Naive thymus-derived CD4-positive, alpha-beta T cell (primary cell): ENCODE results near the gene P2RY12. TPM values are rescaled to one million over a fixed set of nuclear protein-coding genes. Genes with fewer than 3 reads are reported as not detected.

Experiments used
- ATAC-seq: fragments of 150-1000 bp; cut with Tn5 transposase; 2 replicates; pipeline ENCODE4 v1.10.0; 2021; ENCODE audit warnings: mild to moderate bottlenecking, moderate library complexity
- CTCF ChIA-PET: fragments of 350-600 bp; sonication (Branson Sonifier 250); formaldehyde crosslinking; loops from one replicate; lab custom pipeline; 2021; ENCODE audit warnings: antibody characterized with exemption; lab: Charles Lee
- POLR2A ChIA-PET: fragments of 350-600 bp; sonication (Branson Sonifier 250); formaldehyde crosslinking; loops from one replicate; lab custom pipeline; 2021; ENCODE audit warnings: antibody characterized with exemption, inconsistent platforms; lab: Charles Lee
- DNase-seq, 9 donors: peaks; one replicate each; pipeline versions ENCODE4 v3.0.0 to v3.0.0-alpha.2; 2020 to 2022; ENCODE audit warnings: mixed read lengths in 1 of 9
- H3K27ac ChIP-seq: one replicate; pipeline ENCODE4 v1.7.0; 2013; ENCODE audit warnings: mild to moderate bottlenecking, low read depth, low read length, moderate library complexity
- H3K27me3 ChIP-seq, 2 donors: one replicate each; pipeline ENCODE4 v1.7.0; 2013; ENCODE audit warnings: low read length in 2 of 2, mild to moderate bottlenecking in 2 of 2, moderate library complexity in 2 of 2; ENCODE audit not compliant: control insufficient read depth in 2 of 2, insufficient read depth in 2 of 2
- H3K36me3 ChIP-seq, 3 experiments: 1 replicate in 2 of 3; 2 replicates in 1 of 3; pipeline ENCODE4 v1.7.0; 2013; ENCODE audit warnings: low read length in 3 of 3, mild to moderate bottlenecking in 3 of 3, moderate library complexity in 1 of 3; ENCODE audit not compliant: insufficient read depth in 3 of 3, control insufficient read depth in 2 of 3
- H3K4me1 ChIP-seq, 2 donors: one replicate each; pipeline ENCODE4 v1.7.0; 2013; ENCODE audit warnings: low read length in 2 of 2, mild to moderate bottlenecking in 2 of 2, moderate library complexity in 1 of 2; ENCODE audit not compliant: control insufficient read depth in 2 of 2, insufficient read depth in 2 of 2
- H3K4me3 ChIP-seq: 2 replicates; pipeline ENCODE4 v1.7.0; 2013; ENCODE audit warnings: mild to moderate bottlenecking, low read length
- H3K9me3 ChIP-seq, 3 experiments: 1 replicate in 2 of 3; 2 replicates in 1 of 3; pipeline ENCODE4 v1.7.0; 2013; ENCODE audit warnings: low read length in 3 of 3; ENCODE audit not compliant: control insufficient read depth in 2 of 3
- H3K27ac Mint-ChIP-seq, 9 donors: one replicate each; pipeline ENCODE4 v1.8.0; 2020 to 2022; ENCODE audit warnings: mixed read lengths in 9 of 9, mild to moderate bottlenecking in 8 of 9, moderate library complexity in 5 of 9, inconsistent platforms in 2 of 9
- H3K27me3 Mint-ChIP-seq, 5 donors: one replicate each; pipeline ENCODE4 v1.8.0; 2021 to 2022; ENCODE audit warnings: mixed read lengths in 5 of 5, mild to moderate bottlenecking in 1 of 5
- H3K36me3 Mint-ChIP-seq, 5 donors: one replicate each; pipeline ENCODE4 v1.8.0; 2020 to 2022; ENCODE audit warnings: mixed read lengths in 5 of 5, mild to moderate bottlenecking in 3 of 5, inconsistent platforms in 1 of 5
- H3K4me1 Mint-ChIP-seq, 7 donors: one replicate each; pipeline ENCODE4 v1.8.0; 2020 to 2022; ENCODE audit warnings: mixed read lengths in 7 of 7, mild to moderate bottlenecking in 3 of 7, inconsistent platforms in 1 of 7
- H3K4me3 Mint-ChIP-seq, 10 donors: one replicate each; pipeline ENCODE4 v1.8.0; 2020 to 2022; ENCODE audit warnings: mild to moderate bottlenecking in 10 of 10, mixed read lengths in 10 of 10, moderate library complexity in 6 of 10, inconsistent platforms in 2 of 10
- H3K9me3 Mint-ChIP-seq, 11 donors: one replicate each; pipeline ENCODE4 v1.8.0; 2020 to 2022; ENCODE audit warnings: mixed read lengths in 11 of 11, mild to moderate bottlenecking in 4 of 11, inconsistent platforms in 1 of 11, moderate library complexity in 1 of 11
- intact Hi-C, 2 donors: fragments of 100-400 bp; cut with micrococcal nuclease; formaldehyde crosslinking; loops; one replicate each; pipeline ENCODE4 v1.15.1; 2023
- polyA plus RNA-seq, 2 donors: library from polyadenylated mRNA; unstranded; fragments of 300-500 nt; fragmentation: Illumina TruSeq; gene quantifications; one replicate each; pipeline ENCODE4 v1.2.3, GENCODE V29; 2021
- total RNA-seq, 6 experiments: library from RNA in 5 of 6; stranded (reverse) in 5 of 6; gene quantifications; 1 replicate in 5 of 6; 2 replicates in 1 of 6; pipeline ENCODE4 v1.2.3 and lab custom pipeline; 2021 to 2026

P2RY12 gene
- total and polyA plus RNA-seq, 7 experiments from 2014 or later = 0.39 TPM; not detected in 6

DNA sequence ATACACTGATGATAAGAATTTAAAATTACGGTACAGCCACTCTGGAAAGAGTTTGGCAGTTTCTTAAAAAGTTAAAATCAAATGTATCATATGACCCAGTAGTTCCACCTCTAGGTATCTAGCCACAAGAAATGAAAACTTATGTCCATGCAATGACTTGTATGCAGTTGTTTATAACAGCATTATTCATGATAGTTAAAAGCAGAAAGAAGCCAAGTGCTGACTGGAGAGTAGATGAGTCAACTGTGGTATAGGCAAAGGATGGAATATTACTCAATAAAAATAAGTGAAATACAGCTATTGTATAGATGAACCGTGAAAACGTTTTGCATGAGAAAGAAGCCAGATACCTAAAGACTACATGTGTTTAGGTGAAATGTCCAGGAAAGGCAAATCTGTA is 82.8 kb downstream of the P2RY12 start:
- Histone ChIP-seq H3K9me3 (no peaks in the 10 kb centered on the region), H3K27ac (no peak overlapping the region), H3K4me1 (peaks cover 0 to 11% of the 10 kb centered on the region in 2 donors), H3K36me3 (no peaks in the 10 kb centered on the region), H3K4me3 (no peak overlapping the region), H3K27me3 (peaks cover 0 to 2% of the 10 kb centered on the region in 2 donors)
- H3K27me3 Mint-ChIP-seq = peaks cover 4 to 31% (median 20%) of the 10 kb centered on the region in 5 donors
- peaks cover 0 to 2% (median 0%) of the 10 kb centered on the region in 5 donors for H3K36me3 Mint-ChIP-seq
- H3K4me3 Mint-ChIP-seq = no peak overlapping the region
- DNase-seq (no peak), ATAC-seq (no peak)
- no peaks in the 10 kb centered on the region for H3K9me3 Mint-ChIP-seq
- POLR2A ChIA-PET = no interaction called here
- H3K4me1 Mint-ChIP-seq = peaks cover 0 to 24% (median 5%) of the 10 kb centered on the region in 7 donors
- CTCF ChIA-PET = no interaction called here
- H3K27ac Mint-ChIP-seq = no peak overlapping the region
- intact Hi-C loops = no loop called here

DNA sequence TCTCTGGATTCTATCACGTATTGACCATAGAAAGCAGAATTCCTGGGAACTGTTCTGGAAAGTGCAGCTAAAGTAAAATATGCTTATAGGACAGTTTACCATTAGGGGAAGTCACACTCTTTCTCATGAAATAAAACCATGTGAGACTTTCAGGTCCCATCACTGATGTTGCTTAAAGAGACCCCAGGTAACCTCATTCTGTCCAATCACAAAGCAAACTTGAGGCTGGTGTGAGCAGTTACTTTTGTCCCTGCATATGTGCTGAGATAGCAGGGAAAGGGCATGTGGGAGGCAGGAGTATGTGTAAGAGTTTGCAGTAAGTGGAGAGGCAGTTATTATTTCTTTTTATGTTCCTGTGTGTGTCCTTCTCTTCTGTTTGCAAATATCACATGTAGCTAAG is 84.0 kb downstream of the P2RY12 start:
- POLR2A ChIA-PET = no interaction called here
- peaks cover 11 to 36% (median 21%) of the 10 kb centered on the region in 5 donors for H3K27me3 Mint-ChIP-seq

DNA sequence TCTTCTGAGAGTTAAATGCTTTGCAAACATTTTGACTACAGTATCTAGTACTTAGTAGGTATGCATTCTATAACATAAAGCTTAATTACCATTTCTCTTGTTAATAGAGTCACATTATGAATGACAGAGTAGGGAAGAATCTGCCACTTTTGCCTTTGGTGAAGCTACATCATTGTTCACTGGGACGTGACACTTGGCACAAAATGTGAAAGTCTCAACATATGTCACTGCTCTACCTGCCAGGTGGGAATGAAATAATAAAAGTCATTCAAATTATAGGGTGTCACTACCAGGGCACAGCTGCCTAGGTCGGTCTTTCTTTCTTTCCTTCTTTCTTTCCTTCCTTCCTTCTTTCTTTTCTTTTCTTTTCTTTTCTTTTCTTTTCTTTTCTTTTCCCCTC is 85.5 kb downstream of the P2RY12 start:
- H3K27ac Mint-ChIP-seq = no peak overlapping the region
- Histone ChIP-seq H3K9me3 (no peaks in the 10 kb centered on the region), H3K36me3 (no peaks in the 10 kb centered on the region), H3K4me3 (no peak overlapping the region), H3K27me3 (peaks cover 0 to 2% of the 10 kb centered on the region in 2 donors), H3K27ac (no peak overlapping the region), H3K4me1 (no peaks in the 10 kb centered on the region)
- intact Hi-C loops = no loop called here
- H3K36me3 Mint-ChIP-seq = peaks cover 0 to 2% (median 0%) of the 10 kb centered on the region in 5 donors
- H3K27me3 Mint-ChIP-seq = peaks cover 11 to 36% (median 20%) of the 10 kb centered on the region in 5 donors
- peaks cover 0 to 12% (median 0%) of the 10 kb centered on the region in 7 donors for H3K4me1 Mint-ChIP-seq
- ChIA-PET POLR2A (no interaction called here), CTCF (interaction anchor here (1.9 kb wide), 1 partner anchor 131 kb away, joined by 6 read pairs; no protein-coding TSS in a partner anchor)
- no peaks in the 10 kb centered on the region for H3K9me3 Mint-ChIP-seq
- no peak for DNase-seq
- no peak overlapping the region for H3K4me3 Mint-ChIP-seq
- no peak for ATAC-seq

More for the DNA sequence above, 84.0 kb downstream of the P2RY12 start:
- Mint-ChIP-seq H3K4me1 (peaks cover 0 to 19% (median 3%) of the 10 kb centered on the region in 7 donors), H3K27ac (no peak overlapping the region), H3K9me3 (no peaks in the 10 kb centered on the region), H3K4me3 (no peak overlapping the region), H3K36me3 (peaks cover 0 to 2% (median 0%) of the 10 kb centered on the region in 5 donors)
- Histone ChIP-seq H3K36me3 (no peaks in the 10 kb centered on the region), H3K27me3 (peaks cover 0 to 2% of the 10 kb centered on the region in 2 donors), H3K4me3 (no peak overlapping the region), H3K27ac (no peak overlapping the region), H3K9me3 (no peaks in the 10 kb centered on the region), H3K4me1 (peaks cover 0 to 7% of the 10 kb centered on the region in 2 donors)
- CTCF ChIA-PET = no interaction called here
- intact Hi-C loops = no loop called here
- ATAC-seq (no peak), DNase-seq (no peak)

DNA sequence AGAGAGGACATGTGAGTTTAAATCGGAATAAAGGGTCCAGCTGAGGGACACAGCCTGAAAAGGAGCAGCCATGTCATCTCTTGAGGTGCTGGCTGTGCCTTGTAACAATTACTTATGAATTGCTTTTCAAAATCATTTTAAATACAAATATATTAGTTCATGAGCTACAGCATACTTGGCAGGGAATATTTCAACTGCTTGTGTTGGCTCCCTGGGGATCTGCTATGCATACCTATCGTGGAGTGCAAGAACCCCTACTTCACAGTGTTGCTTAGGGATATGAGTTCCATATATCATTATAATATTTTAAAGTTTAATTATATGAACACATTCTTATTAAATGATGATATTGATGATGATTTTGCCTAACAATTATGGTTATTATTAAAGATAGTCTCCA is 87.1 kb downstream of the P2RY12 start:
- intact Hi-C loops = no loop called here
- Mint-ChIP-seq H3K27me3 (peaks cover 4 to 44% (median 13%) of the 10 kb centered on the region in 5 donors), H3K36me3 (no peaks in the 10 kb centered on the region), H3K27ac (no peak overlapping the region), H3K9me3 (no peaks in the 10 kb centered on the region), H3K4me3 (no peak overlapping the region), H3K4me1 (peaks cover 0 to 12% (median 0%) of the 10 kb centered on the region in 7 donors)
- Histone ChIP-seq H3K27me3 (peaks cover 0 to 2% of the 10 kb centered on the region in 2 donors), H3K4me1 (no peaks in the 10 kb centered on the region), H3K9me3 (no peaks in the 10 kb centered on the region), H3K27ac (no peak overlapping the region), H3K4me3 (no peak overlapping the region), H3K36me3 (no peaks in the 10 kb centered on the region)
- DNase-seq (no peak), ATAC-seq (no peak)
- ChIA-PET CTCF (interaction anchor here (0.7 kb wide), 1 partner anchor 10 kb away, joined by 3 read pairs; no protein-coding TSS in a partner anchor), POLR2A (no interaction called here)

DNA sequence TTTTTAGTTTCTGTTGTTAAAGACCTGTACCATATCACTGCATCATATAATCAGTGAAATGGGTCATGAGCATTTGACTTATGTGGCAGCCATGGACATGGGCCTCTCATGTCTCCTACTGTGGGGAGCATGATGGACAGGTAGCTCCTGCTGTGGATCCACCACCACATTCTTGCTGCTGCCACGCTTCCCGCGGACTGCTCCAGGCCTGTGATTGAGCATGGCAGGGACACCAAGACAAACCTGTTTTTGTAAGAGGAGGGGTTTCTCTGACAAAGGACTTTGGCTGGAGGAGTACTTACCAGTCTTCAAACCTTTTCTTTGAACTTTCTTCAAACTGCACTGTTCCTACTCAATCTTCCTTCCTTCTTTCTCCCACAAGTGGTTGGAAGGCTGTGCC is 88.3 kb downstream of the P2RY12 start:
- no peak overlapping the region for H3K4me3 Mint-ChIP-seq
- H3K4me1 Mint-ChIP-seq = peaks cover 0 to 5% (median 0%) of the 10 kb centered on the region in 7 donors
- no peaks in the 10 kb centered on the region for H3K36me3 ChIP-seq
- DNase-seq (no peak), ATAC-seq (no peak)
- intact Hi-C loops = no loop called here
- no peaks in the 10 kb centered on the region for H3K4me1 ChIP-seq
- H3K4me3 ChIP-seq = no peak overlapping the region
- ChIA-PET CTCF (no interaction called here), POLR2A (no interaction called here)
- H3K9me3 ChIP-seq = no peaks in the 10 kb centered on the region
- H3K27me3 Mint-ChIP-seq = peaks cover 4 to 46% (median 13%) of the 10 kb centered on the region in 5 donors
- H3K27ac Mint-ChIP-seq = no peak overlapping the region
- no peaks in the 10 kb centered on the region for H3K36me3 Mint-ChIP-seq
- H3K9me3 Mint-ChIP-seq = no peaks in the 10 kb centered on the region
- H3K27ac ChIP-seq = no peak overlapping the region
- H3K27me3 ChIP-seq = no peaks in the 10 kb centered on the region

DNA sequence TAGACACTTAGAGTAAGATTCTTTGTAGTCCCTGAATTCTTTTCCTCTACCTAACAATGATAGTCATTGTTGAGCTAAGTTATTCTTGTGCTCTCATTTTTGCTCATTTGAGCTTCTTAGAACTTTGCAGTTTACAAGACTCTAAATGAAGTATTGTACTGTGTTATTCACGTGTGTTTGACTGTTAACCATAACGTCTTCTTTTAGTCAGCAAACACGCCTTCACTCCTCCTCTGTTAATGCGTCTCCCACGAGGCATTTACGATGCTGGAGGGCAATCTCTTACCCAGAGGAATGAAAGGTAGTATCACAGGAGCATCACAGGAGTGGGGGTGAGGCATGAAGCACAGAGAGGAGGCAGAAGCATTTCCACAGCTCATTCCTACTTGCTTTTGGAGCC is 91.4 kb downstream of the P2RY12 start:
- no peaks in the 10 kb centered on the region for H3K27me3 ChIP-seq
- peaks cover 0 to 31% (median 11%) of the 10 kb centered on the region in 5 donors for H3K27me3 Mint-ChIP-seq
- CTCF ChIA-PET = no interaction called here
- peaks cover 0 to 2% (median 0%) of the 10 kb centered on the region in 7 donors for H3K4me1 Mint-ChIP-seq
- H3K9me3 Mint-ChIP-seq = no peaks in the 10 kb centered on the region
- H3K4me3 ChIP-seq = no peak overlapping the region
- H3K9me3 ChIP-seq = no peaks in the 10 kb centered on the region
- H3K36me3 ChIP-seq = no peaks in the 10 kb centered on the region
- ATAC-seq (no peak), DNase-seq (no peak)
- no peak overlapping the region for H3K4me3 Mint-ChIP-seq
- POLR2A ChIA-PET = no interaction called here
- no peak overlapping the region for H3K27ac Mint-ChIP-seq
- H3K4me1 ChIP-seq = no peaks in the 10 kb centered on the region
- no peaks in the 10 kb centered on the region for H3K36me3 Mint-ChIP-seq
- no peak overlapping the region for H3K27ac ChIP-seq
- intact Hi-C loops = no loop called here

DNA sequence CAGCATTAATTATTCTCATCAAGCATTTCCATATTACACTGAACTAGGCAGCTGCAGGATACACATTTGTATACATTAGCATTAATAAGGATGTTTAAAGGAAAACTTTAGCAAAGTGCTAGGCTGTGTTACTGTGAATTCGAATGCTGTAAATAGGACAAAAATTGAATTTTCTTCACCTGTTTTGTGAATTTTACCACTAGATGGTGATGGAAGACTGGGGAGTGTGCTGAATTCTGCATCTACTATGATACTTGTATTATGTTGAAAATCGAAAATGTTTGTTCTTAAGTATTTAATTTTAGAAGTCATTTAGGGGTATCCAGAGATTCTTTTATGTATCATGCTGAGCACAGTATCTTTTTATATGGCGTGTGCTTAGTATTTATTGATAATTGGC is 93.9 kb downstream of the P2RY12 start:
- no peak for DNase-seq
- Histone ChIP-seq H3K27ac (no peak overlapping the region), H3K4me1 (no peaks in the 10 kb centered on the region), H3K4me3 (no peak overlapping the region), H3K9me3 (no peaks in the 10 kb centered on the region), H3K27me3 (no peaks in the 10 kb centered on the region), H3K36me3 (no peaks in the 10 kb centered on the region)
- Mint-ChIP-seq H3K4me1 (peaks cover 0 to 6% (median 0%) of the 10 kb centered on the region in 7 donors), H3K9me3 (no peaks in the 10 kb centered on the region), H3K27me3 (peaks cover 0 to 20% (median 0%) of the 10 kb centered on the region in 5 donors), H3K36me3 (no peaks in the 10 kb centered on the region), H3K27ac (no peak overlapping the region), H3K4me3 (no peak overlapping the region)
- ChIA-PET CTCF (no interaction called here), POLR2A (no interaction called here)
- no peak for ATAC-seq
- intact Hi-C loops = loop anchor here in 1 of 2 donors (2.0 kb wide), 1 partner anchor 548 kb away; no protein-coding TSS in a partner anchor
